ENCODE data around the gene ERI2.

GRCh38 chr16:20844588-20844987, 38.3 kb upstream of the ERI2 start:
- TF ChIP-seq, protein P1, sequence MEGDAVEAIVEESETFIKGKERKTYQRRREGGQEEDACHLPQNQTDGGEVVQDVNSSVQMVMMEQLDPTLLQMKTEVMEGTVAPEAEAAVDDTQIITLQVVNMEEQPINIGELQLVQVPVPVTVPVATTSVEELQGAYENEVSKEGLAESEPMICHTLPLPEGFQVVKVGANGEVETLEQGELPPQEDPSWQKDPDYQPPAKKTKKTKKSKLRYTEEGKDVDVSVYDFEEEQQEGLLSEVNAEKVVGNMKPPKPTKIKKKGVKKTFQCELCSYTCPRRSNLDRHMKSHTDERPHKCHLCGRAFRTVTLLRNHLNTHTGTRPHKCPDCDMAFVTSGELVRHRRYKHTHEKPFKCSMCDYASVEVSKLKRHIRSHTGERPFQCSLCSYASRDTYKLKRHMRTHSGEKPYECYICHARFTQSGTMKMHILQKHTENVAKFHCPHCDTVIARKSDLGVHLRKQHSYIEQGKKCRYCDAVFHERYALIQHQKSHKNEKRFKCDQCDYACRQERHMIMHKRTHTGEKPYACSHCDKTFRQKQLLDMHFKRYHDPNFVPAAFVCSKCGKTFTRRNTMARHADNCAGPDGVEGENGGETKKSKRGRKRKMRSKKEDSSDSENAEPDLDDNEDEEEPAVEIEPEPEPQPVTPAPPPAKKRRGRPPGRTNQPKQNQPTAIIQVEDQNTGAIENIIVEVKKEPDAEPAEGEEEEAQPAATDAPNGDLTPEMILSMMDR (IDR thresholded peaks at IDR 0.05; ENCODE audit: insufficient read depth, low read length): no peak
- TF ChIP-seq POLR2AphosphoS5 (IDR thresholded peaks at IDR 0.05; ENCODE audit: low read depth): no peak
- no peak for TF ChIP-seq GABPA (IDR thresholded peaks at IDR 0.05; ENCODE audit: low read depth)
- no peak for TF ChIP-seq SPI1 (IDR thresholded peaks at IDR 0.05; ENCODE audit: borderline replicate concordance, low read depth)
- TF ChIP-seq REST (IDR thresholded peaks at IDR 0.05; ENCODE audit: insufficient replicate concordance, low read depth): no peak

All from HL-60 (cell line).